ENCODE measurements around the gene GALNTL6. TPM values are rescaled to one million over a fixed set of nuclear protein-coding genes. Genes with fewer than 3 reads are reported as not detected.

The GALNTL6 gene
- total and polyA plus RNA-seq, 9 of the 15 experiments (the other 6 are each of a cell fraction or from before 2014, with no cell fraction given): 0.18 to 0.50 (median 0.29) TPM

DNA sequence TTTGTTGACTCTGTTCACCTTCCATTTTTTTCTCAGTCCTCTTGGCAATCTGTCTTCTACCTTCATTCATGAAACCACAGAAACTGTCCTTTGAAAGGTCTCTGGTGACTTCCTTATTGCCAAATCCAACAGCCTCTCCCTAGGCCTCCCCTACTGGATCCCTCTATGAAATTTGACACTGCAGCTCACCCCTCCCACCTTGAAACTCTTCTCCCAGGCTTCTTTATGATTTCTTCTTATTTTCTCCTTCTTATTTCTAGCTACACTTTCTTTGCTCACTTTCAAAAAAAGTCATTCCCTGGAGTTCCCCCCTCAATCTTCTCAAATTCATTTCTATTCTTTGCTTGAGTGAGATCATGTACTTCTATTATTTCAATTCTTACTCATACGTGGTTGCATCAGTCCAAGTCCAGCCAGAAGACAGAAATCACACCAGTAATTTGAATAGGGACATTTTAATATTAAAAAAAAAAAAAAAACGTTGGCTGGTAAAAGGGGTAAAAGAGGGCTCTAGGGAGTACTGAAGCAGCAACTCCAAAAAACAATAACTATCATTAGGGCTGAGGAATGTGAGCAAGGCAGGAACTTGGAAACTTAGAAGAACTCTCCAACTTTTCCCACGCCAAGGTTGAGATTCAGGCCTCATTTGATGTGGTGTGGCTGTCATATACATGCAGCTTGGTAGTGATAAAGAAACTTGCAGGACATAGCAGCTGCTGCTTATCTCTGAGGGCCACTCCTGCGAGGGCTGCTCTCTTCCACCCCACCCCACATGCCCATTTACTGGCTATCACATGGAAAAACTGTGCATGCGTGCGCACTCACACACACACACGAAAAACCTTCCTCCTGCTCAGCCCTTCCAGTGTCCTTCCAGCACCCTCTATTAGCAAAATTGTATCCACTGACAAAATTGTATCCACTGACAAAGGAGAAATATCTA lies 1185.6 kb downstream of the GALNTL6 start (continued):
- TF ChIP-seq, protein P1, sequence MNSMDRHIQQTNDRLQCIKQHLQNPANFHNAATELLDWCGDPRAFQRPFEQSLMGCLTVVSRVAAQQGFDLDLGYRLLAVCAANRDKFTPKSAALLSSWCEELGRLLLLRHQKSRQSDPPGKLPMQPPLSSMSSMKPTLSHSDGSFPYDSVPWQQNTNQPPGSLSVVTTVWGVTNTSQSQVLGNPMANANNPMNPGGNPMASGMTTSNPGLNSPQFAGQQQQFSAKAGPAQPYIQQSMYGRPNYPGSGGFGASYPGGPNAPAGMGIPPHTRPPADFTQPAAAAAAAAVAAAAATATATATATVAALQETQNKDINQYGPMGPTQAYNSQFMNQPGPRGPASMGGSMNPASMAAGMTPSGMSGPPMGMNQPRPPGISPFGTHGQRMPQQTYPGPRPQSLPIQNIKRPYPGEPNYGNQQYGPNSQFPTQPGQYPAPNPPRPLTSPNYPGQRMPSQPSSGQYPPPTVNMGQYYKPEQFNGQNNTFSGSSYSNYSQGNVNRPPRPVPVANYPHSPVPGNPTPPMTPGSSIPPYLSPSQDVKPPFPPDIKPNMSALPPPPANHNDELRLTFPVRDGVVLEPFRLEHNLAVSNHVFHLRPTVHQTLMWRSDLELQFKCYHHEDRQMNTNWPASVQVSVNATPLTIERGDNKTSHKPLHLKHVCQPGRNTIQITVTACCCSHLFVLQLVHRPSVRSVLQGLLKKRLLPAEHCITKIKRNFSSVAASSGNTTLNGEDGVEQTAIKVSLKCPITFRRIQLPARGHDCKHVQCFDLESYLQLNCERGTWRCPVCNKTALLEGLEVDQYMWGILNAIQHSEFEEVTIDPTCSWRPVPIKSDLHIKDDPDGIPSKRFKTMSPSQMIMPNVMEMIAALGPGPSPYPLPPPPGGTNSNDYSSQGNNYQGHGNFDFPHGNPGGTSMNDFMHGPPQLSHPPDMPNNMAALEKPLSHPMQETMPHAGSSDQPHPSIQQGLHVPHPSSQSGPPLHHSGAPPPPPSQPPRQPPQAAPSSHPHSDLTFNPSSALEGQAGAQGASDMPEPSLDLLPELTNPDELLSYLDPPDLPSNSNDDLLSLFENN (IDR thresholded peaks at IDR 0.05; ENCODE audit: low read depth in 2 of 2, low read length in 2 of 2): peak in 1 of 2 experiments; percentile 94; a peak in 2 of 4 replicates
- TF ChIP-seq ZNF766 (CRISPR knock-in tag; conservative IDR thresholded peaks at IDR 0.05): peak; percentile 81
- TF ChIP-seq, protein P2, sequence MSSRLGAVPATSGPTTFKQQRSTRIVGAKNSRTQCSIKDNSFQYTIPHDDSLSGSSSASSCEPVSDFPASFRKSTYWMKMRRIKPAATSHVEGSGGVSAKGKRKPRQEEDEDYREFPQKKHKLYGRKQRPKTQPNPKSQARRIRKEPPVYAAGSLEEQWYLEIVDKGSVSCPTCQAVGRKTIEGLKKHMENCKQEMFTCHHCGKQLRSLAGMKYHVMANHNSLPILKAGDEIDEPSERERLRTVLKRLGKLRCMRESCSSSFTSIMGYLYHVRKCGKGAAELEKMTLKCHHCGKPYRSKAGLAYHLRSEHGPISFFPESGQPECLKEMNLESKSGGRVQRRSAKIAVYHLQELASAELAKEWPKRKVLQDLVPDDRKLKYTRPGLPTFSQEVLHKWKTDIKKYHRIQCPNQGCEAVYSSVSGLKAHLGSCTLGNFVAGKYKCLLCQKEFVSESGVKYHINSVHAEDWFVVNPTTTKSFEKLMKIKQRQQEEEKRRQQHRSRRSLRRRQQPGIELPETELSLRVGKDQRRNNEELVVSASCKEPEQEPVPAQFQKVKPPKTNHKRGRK (tag; IDR thresholded peaks at IDR 0.05): no peak
- TF ChIP-seq, protein P3, sequence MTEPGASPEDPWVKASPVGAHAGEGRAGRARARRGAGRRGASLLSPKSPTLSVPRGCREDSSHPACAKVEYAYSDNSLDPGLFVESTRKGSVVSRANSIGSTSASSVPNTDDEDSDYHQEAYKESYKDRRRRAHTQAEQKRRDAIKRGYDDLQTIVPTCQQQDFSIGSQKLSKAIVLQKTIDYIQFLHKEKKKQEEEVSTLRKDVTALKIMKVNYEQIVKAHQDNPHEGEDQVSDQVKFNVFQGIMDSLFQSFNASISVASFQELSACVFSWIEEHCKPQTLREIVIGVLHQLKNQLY (CRISPR knock-in tag; conservative IDR thresholded peaks at IDR 0.05): no peak
- peak; percentile 43; the same call in 1 of the 2 replicates for TF ChIP-seq ZNF384 (IDR thresholded peaks at IDR 0.05; ENCODE audit: low read depth, low read length)
- TF ChIP-seq CCNT2 (IDR thresholded peaks at IDR 0.05; ENCODE audit: borderline replicate concordance, extremely low read depth, insufficient read length, low read depth, low read length): peak; percentile 92
- peak in 1 of 2 experiments; percentile 37; a peak in 1 of 4 replicates for TF ChIP-seq SRF (CRISPR knock-in tag; IDR thresholded peaks at IDR 0.05)
- peak; percentile 95 for TF ChIP-seq EP300 (IDR thresholded peaks at IDR 0.05; ENCODE audit: low read length)
- TF ChIP-seq ZBTB17 (CRISPR knock-in tag; IDR thresholded peaks at IDR 0.05): 0 out of 2 replicates have a peak, but pooled peaks have one; percentile 33
- TF ChIP-seq ZNF3 (CRISPR knock-in tag; IDR thresholded peaks at IDR 0.05): no peak
- peak in 1 of 2 experiments; percentile 71; a peak in 3 of 4 replicates for TF ChIP-seq TEAD1 (CRISPR knock-in tag; IDR thresholded peaks at IDR 0.05)
- TF ChIP-seq, protein P4, sequence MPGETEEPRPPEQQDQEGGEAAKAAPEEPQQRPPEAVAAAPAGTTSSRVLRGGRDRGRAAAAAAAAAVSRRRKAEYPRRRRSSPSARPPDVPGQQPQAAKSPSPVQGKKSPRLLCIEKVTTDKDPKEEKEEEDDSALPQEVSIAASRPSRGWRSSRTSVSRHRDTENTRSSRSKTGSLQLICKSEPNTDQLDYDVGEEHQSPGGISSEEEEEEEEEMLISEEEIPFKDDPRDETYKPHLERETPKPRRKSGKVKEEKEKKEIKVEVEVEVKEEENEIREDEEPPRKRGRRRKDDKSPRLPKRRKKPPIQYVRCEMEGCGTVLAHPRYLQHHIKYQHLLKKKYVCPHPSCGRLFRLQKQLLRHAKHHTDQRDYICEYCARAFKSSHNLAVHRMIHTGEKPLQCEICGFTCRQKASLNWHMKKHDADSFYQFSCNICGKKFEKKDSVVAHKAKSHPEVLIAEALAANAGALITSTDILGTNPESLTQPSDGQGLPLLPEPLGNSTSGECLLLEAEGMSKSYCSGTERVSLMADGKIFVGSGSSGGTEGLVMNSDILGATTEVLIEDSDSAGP (CRISPR knock-in tag; IDR thresholded peaks at IDR 0.05): no peak
- TF ChIP-seq, protein P5, sequence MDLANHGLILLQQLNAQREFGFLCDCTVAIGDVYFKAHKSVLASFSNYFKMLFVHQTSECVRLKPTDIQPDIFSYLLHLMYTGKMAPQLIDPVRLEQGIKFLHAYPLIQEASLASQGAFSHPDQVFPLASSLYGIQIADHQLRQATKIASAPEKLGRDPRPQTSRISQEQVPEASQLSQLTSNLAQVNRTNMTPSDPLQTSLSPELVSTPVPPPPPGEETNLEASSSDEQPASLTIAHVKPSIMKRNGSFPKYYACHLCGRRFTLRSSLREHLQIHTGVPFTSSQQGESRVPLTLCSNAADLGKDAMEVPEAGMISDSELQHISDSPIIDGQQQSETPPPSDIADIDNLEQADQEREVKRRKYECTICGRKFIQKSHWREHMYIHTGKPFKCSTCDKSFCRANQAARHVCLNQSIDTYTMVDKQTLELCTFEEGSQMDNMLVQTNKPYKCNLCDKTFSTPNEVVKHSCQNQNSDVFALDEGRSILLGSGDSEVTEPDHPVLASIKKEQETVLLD (IDR thresholded peaks at IDR 0.05): peak; percentile 84; the same call in 1 of the 2 replicates

All from K562 (cell line).